ENCODE data around the gene PTCRA. TPM values are rescaled to one million over a fixed set of nuclear protein-coding genes. Genes with fewer than 3 reads are reported as not detected.
A peak's percentile ranks its signal among the peaks of the same experiment; 100 is the strongest.
"Not testable (repeated sequence)": the region's sequence is repeated elsewhere in the genome, so short reads cannot be mapped to it uniquely, and the experiment has no call there.

PTCRA gene
- total RNA-seq, 2 donors from 2014 or later = not detected

GRCh38 chr6:42938428-42938796, 22.6 kb downstream of the PTCRA start:
- DNase-seq (ENCODE audit: low spot score) = no peak
- Histone ChIP-seq H3K27ac (no peak overlapping the region), H3K9me3 (no peaks in the 10 kb centered on the region), H3K36me3 (peaks cover 3 to 26% of the 10 kb centered on the region in 2 donors), H3K27me3 (replicated peaks; ENCODE audit: insufficient read depth) (no peaks in the 10 kb centered on the region), H3K4me3 (no peak overlapping the region), H3K4me1 (replicated peaks) (no peaks in the 10 kb centered on the region)
- TF ChIP-seq CTCF (IDR thresholded peaks at IDR 0.05) (no peak), POLR2A (IDR thresholded peaks at IDR 0.05) (no peak), POLR2AphosphoS5 (IDR thresholded peaks at IDR 0.05) (no peak)
- intact Hi-C loops (cut with DNase I) = no loop called here
- WGBS = 78% methylated on average over 5 of the region's 5 CpGs

GRCh38 chr6:42938987-42939809, 23.3 kb downstream of the PTCRA start:
- peaks cover 3 to 26% of the 10 kb centered on the region in 2 donors for H3K36me3 ChIP-seq
- no peaks in the 10 kb centered on the region for H3K4me1 ChIP-seq (replicated peaks)
- WGBS = 69% methylated on average over 9 of the region's 9 CpGs
- H3K27ac ChIP-seq = peak overlapping the region; percentile 7 to 11
- H3K9me3 ChIP-seq = no peaks in the 10 kb centered on the region
- no peak for DNase-seq (ENCODE audit: low spot score)
- intact Hi-C loops (cut with DNase I) = no loop called here
- no peak for TF ChIP-seq POLR2A (IDR thresholded peaks at IDR 0.05)
- no peak for TF ChIP-seq CTCF (IDR thresholded peaks at IDR 0.05)
- no peak for TF ChIP-seq POLR2AphosphoS5 (IDR thresholded peaks at IDR 0.05)
- no peak overlapping the region for H3K4me3 ChIP-seq
- no peaks in the 10 kb centered on the region for H3K27me3 ChIP-seq (replicated peaks; ENCODE audit: insufficient read depth)

GRCh38 chr6:42939810-42940167, 23.9 kb downstream of the PTCRA start:
- peak overlapping the region in 1 of 2 donors; percentile 7 for H3K27ac ChIP-seq
- 84% methylated on average over 4 of the region's 4 CpGs for WGBS
- no peak overlapping the region for H3K4me3 ChIP-seq
- H3K9me3 ChIP-seq = no peaks in the 10 kb centered on the region
- intact Hi-C loops (cut with DNase I) = no loop called here
- H3K27me3 ChIP-seq (replicated peaks; ENCODE audit: insufficient read depth) = no peaks in the 10 kb centered on the region
- H3K36me3 ChIP-seq = peaks cover 3 to 26% of the 10 kb centered on the region in 2 donors
- H3K4me1 ChIP-seq (replicated peaks) = no peaks in the 10 kb centered on the region
- TF ChIP-seq POLR2AphosphoS5 (IDR thresholded peaks at IDR 0.05) (no peak), CTCF (IDR thresholded peaks at IDR 0.05) (no peak), POLR2A (IDR thresholded peaks at IDR 0.05) (no peak)
- no peak for DNase-seq (ENCODE audit: low spot score)

- Histone ChIP-seq H3K4me1 (replicated peaks) (no peaks in the 10 kb centered on the region), H3K36me3 (peaks cover 3 to 23% of the 10 kb centered on the region in 2 donors), H3K4me3 (no peak overlapping the region), H3K9me3 (no peaks in the 10 kb centered on the region), H3K27me3 (replicated peaks; ENCODE audit: insufficient read depth) (no peaks in the 10 kb centered on the region), H3K27ac (no peak overlapping the region)
- no peak for DNase-seq (ENCODE audit: low spot score)
- intact Hi-C loops (cut with DNase I) = no loop called here
- WGBS = 94% methylated on average over 6 of the region's 6 CpGs
- no peak for TF ChIP-seq POLR2A (IDR thresholded peaks at IDR 0.05)
These were observed 24.7 kb downstream of the PTCRA start for GRCh38 chr6:42940493-42941045.

- DNase-seq (ENCODE audit: low spot score); H3K4me3 ChIP-seq; H3K27ac ChIP-seq; intact Hi-C loops (cut with DNase I); H3K4me1 ChIP-seq (replicated peaks); H3K27me3 ChIP-seq (replicated peaks; ENCODE audit: insufficient read depth); H3K9me3 ChIP-seq: not testable (repeated sequence)
- 95% methylated on average over 5 of the region's 5 CpGs for WGBS
- peaks cover 3 to 15% of the 10 kb centered on the region in 2 donors for H3K36me3 ChIP-seq
These were observed 25.5 kb downstream of the PTCRA start for GRCh38 chr6:42941356-42941755.

GRCh38 chr6:42942444-42942843, 26.6 kb downstream of the PTCRA start:
- Histone ChIP-seq H3K27ac (no peak overlapping the region), H3K27me3 (replicated peaks; ENCODE audit: insufficient read depth) (no peaks in the 10 kb centered on the region), H3K4me1 (replicated peaks) (no peaks in the 10 kb centered on the region), H3K9me3 (no peaks in the 10 kb centered on the region), H3K36me3 (peaks cover 3 to 12% of the 10 kb centered on the region in 2 donors), H3K4me3 (no peak overlapping the region)
- TF ChIP-seq POLR2A (IDR thresholded peaks at IDR 0.05) (no peak), POLR2AphosphoS5 (IDR thresholded peaks at IDR 0.05) (no peak), CTCF (IDR thresholded peaks at IDR 0.05) (no peak)
- no peak for DNase-seq (ENCODE audit: low spot score)
- intact Hi-C loops (cut with DNase I) = no loop called here
- 82% methylated on average over 7 of the region's 7 CpGs for WGBS
